Gastrocnemius medialis (tissue), 4 donors: Measurements from ENCODE around the gene SMURF2.

ENCODE experiments used
- CTCF ChIP-seq, 5 experiments: fragments of 450-650 bp in 3 of 5; fragments of 200-600 bp in 2 of 5; sonication (generic) in 2 of 5; IDR thresholded peaks in 4 of 5; conservative IDR thresholded peaks in 1 of 5; 1 replicate in 4 of 5; 2 replicates in 1 of 5; pipeline ENCODE4 v1.5.1; 2016 to 2019; ENCODE audit warnings: antibody characterized with exemption in 5 of 5, mild to moderate bottlenecking in 3 of 5, moderate library complexity in 3 of 5
- POLR2A ChIP-seq, 2 donors: fragments of 450-650 bp; IDR thresholded peaks; one replicate each; pipeline ENCODE4 v1.6.1; 2017; ENCODE audit warnings: antibody characterized with exemption in 2 of 2, mild to moderate bottlenecking in 2 of 2, moderate library complexity in 2 of 2

DNA sequence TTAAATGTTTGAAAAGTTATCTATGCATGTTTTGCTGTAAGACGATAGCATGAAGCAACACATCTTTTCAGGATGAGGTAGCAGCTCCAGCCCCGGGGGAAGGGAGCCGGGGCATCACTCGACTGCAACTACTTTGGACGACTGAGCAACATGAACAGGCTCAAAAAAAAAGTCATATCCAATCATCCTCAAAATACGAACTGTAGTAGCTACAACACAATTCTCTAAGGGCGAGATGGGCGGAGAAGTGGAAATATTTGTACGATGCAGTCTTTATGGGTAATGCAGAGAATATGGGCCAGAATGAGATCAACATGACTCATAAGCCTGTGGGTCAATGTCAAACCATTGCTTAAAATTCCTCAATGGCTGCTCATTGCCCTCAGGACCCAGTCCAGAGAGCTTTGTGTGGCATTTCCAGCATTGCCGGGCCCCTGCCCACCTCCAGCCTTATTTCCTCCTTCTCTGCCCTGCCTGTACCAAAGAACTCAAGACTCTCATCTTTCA lies 17.7 kb upstream of the SMURF2 start:
- TF ChIP-seq CTCF (IDR thresholded peaks at IDR 0.05 in 4 of 5, conservative IDR thresholded peaks at IDR 0.05 in 1 of 5): no peak
- TF ChIP-seq POLR2A (IDR thresholded peaks at IDR 0.05): no peak
